Neural cell (in vitro differentiated cells): ENCODE data around the gene ANKS1A. TPM values are rescaled to one million over a fixed set of nuclear protein-coding genes. Genes with fewer than 3 reads are reported as not detected.

Experiments
- H2AFZ ChIP-seq: fragments of 200-600, 300-800 bp; sonication (generic), shearing (Covaris generic); 2 replicates; pipeline ENCODE4 v1.6.0; 2014; ENCODE audit warnings: low read depth, mild to moderate bottlenecking, antibody characterized with exemption, low read length, moderate library complexity
- H3F3A ChIP-seq: fragments of 200-600 bp; shearing (Covaris generic); 2 replicates; pipeline ENCODE4 v1.6.1; 2016; ENCODE audit warnings: mild to moderate bottlenecking, moderate library complexity, mixed read lengths, antibody characterized with exemption, low read length; ENCODE audit not compliant: insufficient read depth, poor library complexity, severe bottlenecking
- H3K27ac ChIP-seq: fragments of 200-600, 300-800 bp; sonication (generic), shearing (Covaris generic); 2 replicates; pipeline ENCODE4 v1.5.1; 2014; ENCODE audit warnings: mild to moderate bottlenecking, low read length, moderate library complexity
- H3K27me3 ChIP-seq: fragments of 300-800, 200-600 bp; sonication (generic), shearing (Covaris generic); 2 replicates; pipeline ENCODE4 v1.6.0; 2014; ENCODE audit warnings: mild to moderate bottlenecking, low read depth, low read length, moderate library complexity; ENCODE audit not compliant: insufficient read depth
- H3K36me3 ChIP-seq: fragments of 300-800, 200-600 bp; sonication (generic), shearing (Covaris generic); 2 replicates; pipeline ENCODE4 v1.5.1; 2014; ENCODE audit warnings: mild to moderate bottlenecking, antibody characterized with exemption, low read length, moderate library complexity; ENCODE audit not compliant: insufficient read depth
- H3K4me2 ChIP-seq: fragments of 300-800, 200-600 bp; sonication (generic), shearing (Covaris generic); 2 replicates; pipeline ENCODE4 v1.6.0; 2014; ENCODE audit warnings: mild to moderate bottlenecking, low read length
- H3K4me3 ChIP-seq: fragments of 300-800, 200-600 bp; sonication (generic), shearing (Covaris generic); 2 replicates; pipeline ENCODE4 v1.5.1; 2014; ENCODE audit warnings: mild to moderate bottlenecking, low read length, moderate library complexity
- H3K79me2 ChIP-seq: fragments of 200-600 bp; shearing (Covaris generic); replicated peaks from 2 replicates; pipeline ENCODE4 v1.6.0; 2014; ENCODE audit warnings: mild to moderate bottlenecking, low read length, moderate library complexity; ENCODE audit not compliant: insufficient read depth
- H3K9ac ChIP-seq: fragments of 300-800, 200-600 bp; sonication (generic), shearing (Covaris generic); 2 replicates; pipeline ENCODE4 v1.6.1; 2016; ENCODE audit warnings: mild to moderate bottlenecking, low read length, mixed read lengths
- H3K9me2 ChIP-seq: fragments of 200-600 bp; shearing (Covaris generic); 2 replicates; pipeline ENCODE4 v1.6.1; 2016; ENCODE audit warnings: mild to moderate bottlenecking, low read length, mixed read lengths; ENCODE audit not compliant: insufficient read depth
- H3K9me3 ChIP-seq: fragments of 200-600, 300-800 bp; sonication (generic), shearing (Covaris generic); 2 replicates; pipeline ENCODE4 v1.6.1; 2016; ENCODE audit warnings: mild to moderate bottlenecking, mixed run types, low read length, moderate library complexity, mixed read lengths
- H4K20me1 ChIP-seq: fragments of 200-600 bp; shearing (Covaris generic); 2 replicates; pipeline ENCODE4 v1.6.1; 2016; ENCODE audit warnings: mild to moderate bottlenecking, mixed run types; ENCODE audit not compliant: insufficient read depth
- CTCF ChIP-seq: fragments of 450-650 bp; IDR thresholded peaks from 2 replicates; pipeline ENCODE4 v1.5.1; 2014; ENCODE audit warnings: antibody characterized with exemption, mild to moderate bottlenecking, moderate library complexity; ENCODE audit not compliant: poor library complexity, severe bottlenecking
- EP300 ChIP-seq: fragments of 450-650 bp; conservative IDR thresholded peaks from 2 replicates; pipeline ENCODE4 v1.6.1; 2014; ENCODE audit warnings: antibody characterized with exemption, mild to moderate bottlenecking, moderate library complexity; ENCODE audit not compliant: poor library complexity, severe bottlenecking
- EZH2 ChIP-seq: fragments of 200-600, 300-800 bp; shearing (Covaris generic), sonication (generic); IDR thresholded peaks from 2 replicates; pipeline ENCODE4 v1.6.1; 2014; ENCODE audit warnings: antibody characterized with exemption, low read length, borderline replicate concordance, mild to moderate bottlenecking; ENCODE audit not compliant: insufficient read depth, poor library complexity, severe bottlenecking
- MXI1 ChIP-seq: fragments of 450-650 bp; conservative IDR thresholded peaks from 2 replicates; pipeline ENCODE4 v1.6.1; 2014; ENCODE audit warnings: antibody characterized with exemption, mild to moderate bottlenecking; ENCODE audit not compliant: poor library complexity, severe bottlenecking
- POLR2AphosphoS5 ChIP-seq: IDR thresholded peaks from 2 replicates; pipeline ENCODE4 v1.6.1; 2012
- RAD21 ChIP-seq: fragments of 450-650 bp; conservative IDR thresholded peaks from 2 replicates; pipeline ENCODE4 v1.6.1; 2014; ENCODE audit warnings: antibody characterized with exemption, mild to moderate bottlenecking, moderate library complexity
- SMC3 ChIP-seq: fragments of 450-650 bp; conservative IDR thresholded peaks from 2 replicates; pipeline ENCODE4 v1.6.1; 2014; ENCODE audit warnings: antibody characterized with exemption, mild to moderate bottlenecking, moderate library complexity; ENCODE audit not compliant: poor library complexity
- TAF1 ChIP-seq: IDR thresholded peaks from 2 replicates; pipeline ENCODE4 v1.6.1; 2012; ENCODE audit warnings: low read depth
- polyA plus RNA-seq: library from polyadenylated mRNA; depleted of rRNA; stranded (reverse); fragments of >200 nt; gene quantifications from 2 replicates; pipeline ENCODE4 v1.2.3, GENCODE V29; 2014
- TF ChIP-seq, protein P1 (sequence below): IDR thresholded peaks from 2 replicates; pipeline ENCODE4 v1.6.1; 2012; ENCODE audit warnings: borderline replicate concordance

The ANKS1A gene
- polyA plus RNA-seq, 1 donor from 2014 or later = 22.6 TPM

- Histone ChIP-seq H3K79me2 (no peaks in the 10 kb centered on the region), H3K4me3 (no peak overlapping the region), H3K36me3 (no peaks in the 10 kb centered on the region), H3K4me2 (no peak overlapping the region), H4K20me1 (no peaks in the 10 kb centered on the region), H3K27me3 (no peaks in the 10 kb centered on the region), H3F3A (no peaks in the 10 kb centered on the region), H3K9me2 (no peaks in the 10 kb centered on the region), H3K27ac (no peak overlapping the region), H3K9ac (no peak overlapping the region), H3K9me3 (no peaks in the 10 kb centered on the region), H2AFZ (no peak overlapping the region)
- no peak for TF ChIP-seq TAF1
- TF ChIP-seq, protein P1, sequence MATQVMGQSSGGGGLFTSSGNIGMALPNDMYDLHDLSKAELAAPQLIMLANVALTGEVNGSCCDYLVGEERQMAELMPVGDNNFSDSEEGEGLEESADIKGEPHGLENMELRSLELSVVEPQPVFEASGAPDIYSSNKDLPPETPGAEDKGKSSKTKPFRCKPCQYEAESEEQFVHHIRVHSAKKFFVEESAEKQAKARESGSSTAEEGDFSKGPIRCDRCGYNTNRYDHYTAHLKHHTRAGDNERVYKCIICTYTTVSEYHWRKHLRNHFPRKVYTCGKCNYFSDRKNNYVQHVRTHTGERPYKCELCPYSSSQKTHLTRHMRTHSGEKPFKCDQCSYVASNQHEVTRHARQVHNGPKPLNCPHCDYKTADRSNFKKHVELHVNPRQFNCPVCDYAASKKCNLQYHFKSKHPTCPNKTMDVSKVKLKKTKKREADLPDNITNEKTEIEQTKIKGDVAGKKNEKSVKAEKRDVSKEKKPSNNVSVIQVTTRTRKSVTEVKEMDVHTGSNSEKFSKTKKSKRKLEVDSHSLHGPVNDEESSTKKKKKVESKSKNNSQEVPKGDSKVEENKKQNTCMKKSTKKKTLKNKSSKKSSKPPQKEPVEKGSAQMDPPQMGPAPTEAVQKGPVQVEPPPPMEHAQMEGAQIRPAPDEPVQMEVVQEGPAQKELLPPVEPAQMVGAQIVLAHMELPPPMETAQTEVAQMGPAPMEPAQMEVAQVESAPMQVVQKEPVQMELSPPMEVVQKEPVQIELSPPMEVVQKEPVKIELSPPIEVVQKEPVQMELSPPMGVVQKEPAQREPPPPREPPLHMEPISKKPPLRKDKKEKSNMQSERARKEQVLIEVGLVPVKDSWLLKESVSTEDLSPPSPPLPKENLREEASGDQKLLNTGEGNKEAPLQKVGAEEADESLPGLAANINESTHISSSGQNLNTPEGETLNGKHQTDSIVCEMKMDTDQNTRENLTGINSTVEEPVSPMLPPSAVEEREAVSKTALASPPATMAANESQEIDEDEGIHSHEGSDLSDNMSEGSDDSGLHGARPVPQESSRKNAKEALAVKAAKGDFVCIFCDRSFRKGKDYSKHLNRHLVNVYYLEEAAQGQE = no peak
- peak; percentile 96 for TF ChIP-seq SMC3
- no peak for TF ChIP-seq EZH2
- no peak for TF ChIP-seq POLR2AphosphoS5
- TF ChIP-seq EP300 = no peak
- TF ChIP-seq MXI1 = peak; percentile 14
- peak; percentile 97 for TF ChIP-seq RAD21
- peak; percentile 95 for TF ChIP-seq CTCF
Observed at GRCh38 chr6:35139924-35140638, 251.0 kb downstream of the ANKS1A start.

DNA sequence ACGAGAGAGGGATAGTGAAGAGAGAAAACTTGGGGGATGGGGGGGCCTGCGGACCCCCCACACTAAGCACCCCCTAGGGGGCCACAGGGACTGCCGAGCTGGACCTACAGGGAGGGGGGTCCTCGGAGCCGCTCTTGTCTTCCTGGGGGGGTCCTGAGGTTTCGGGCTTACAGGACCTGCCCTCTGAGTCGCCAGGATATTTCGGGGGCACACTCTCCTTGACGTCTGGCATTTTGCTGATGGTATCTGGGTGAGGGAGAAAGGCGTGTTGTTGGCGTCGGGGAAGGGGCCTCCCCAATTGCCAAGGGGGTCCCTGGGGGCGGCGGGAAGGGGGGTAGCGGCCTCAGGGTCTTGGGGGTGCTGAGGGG is 251.6 kb downstream of the ANKS1A start:
- TF ChIP-seq TAF1 = no peak
- no peak for TF ChIP-seq EP300
- no peak for TF ChIP-seq SMC3
- TF ChIP-seq RAD21 = no peak
- TF ChIP-seq CTCF = no peak
- TF ChIP-seq, protein P1 = no peak
- TF ChIP-seq MXI1 = no peak
- no peaks in the 10 kb centered on the region for H3K9me3 ChIP-seq
- no peaks in the 10 kb centered on the region for H3F3A ChIP-seq
- H2AFZ ChIP-seq = no peak overlapping the region
- H3K9ac ChIP-seq = no peak overlapping the region
- no peaks in the 10 kb centered on the region for H4K20me1 ChIP-seq
- H3K27ac ChIP-seq = no peak overlapping the region
- no peak overlapping the region for H3K4me3 ChIP-seq
- H3K27me3 ChIP-seq = no peaks in the 10 kb centered on the region
- no peaks in the 10 kb centered on the region for H3K9me2 ChIP-seq
- H3K36me3 ChIP-seq = no peaks in the 10 kb centered on the region
- H3K79me2 ChIP-seq = no peaks in the 10 kb centered on the region
- H3K4me2 ChIP-seq = no peak overlapping the region
